RCC 7860 (cell line): ENCODE measurements around the gene SPDYE3.
"Not testable (repeated sequence)": the region's sequence is repeated elsewhere in the genome, so short reads cannot be mapped to it uniquely, and the experiment has no call there.

ENCODE experiments used
- DNase-seq: peaks from one replicate; pipeline ENCODE4 v3.0.0-alpha.2; 2015; ENCODE audit warnings: low spot score
- FAIRE-seq: peaks from 2 replicates; lab custom pipeline; 2012; peaks lifted over from hg19 to GRCh38; lab: Jason Lieb, UNC

Gene SPDYE3

GRCh38 chr7:100346921-100347320 lies 39.4 kb downstream of the SPDYE3 start:
- DNase-seq (no peak), FAIRE-seq (no peak)

- FAIRE-seq = no peak
- no peak for DNase-seq
Measured at GRCh38 chr7:100348805-100349204, 41.3 kb downstream of the SPDYE3 start.

- no peak for FAIRE-seq
Measured at GRCh38 chr7:100349757-100350156, 42.3 kb downstream of the SPDYE3 start.

GRCh38 chr7:100351657-100352058 lies 44.2 kb downstream of the SPDYE3 start:
- DNase-seq (no peak), FAIRE-seq (no peak)

More at GRCh38 chr7:100349757-100350156, 42.3 kb downstream of the SPDYE3 start:
- DNase-seq = no peak

- DNase-seq, FAIRE-seq: not testable (repeated sequence)
Measured at GRCh38 chr7:100352230-100352781, 44.8 kb downstream of the SPDYE3 start.

GRCh38 chr7:100352984-100353684 lies 45.6 kb downstream of the SPDYE3 start:
- FAIRE-seq (no peak), DNase-seq (no peak)

- DNase-seq (no peak), FAIRE-seq (no peak)
Measured at GRCh38 chr7:100353685-100354330, 46.3 kb downstream of the SPDYE3 start.

- FAIRE-seq (no peak), DNase-seq (no peak)
Measured at GRCh38 chr7:100356416-100357068, 49.0 kb downstream of the SPDYE3 start.

- no peak for FAIRE-seq
- DNase-seq = no peak
Measured at GRCh38 chr7:100357131-100357561, 49.6 kb downstream of the SPDYE3 start.

- DNase-seq (no peak), FAIRE-seq (no peak)
Measured at GRCh38 chr7:100358027-100358856, 50.7 kb downstream of the SPDYE3 start, which contains the start of gene PILRB. PILRB (plus strand) TSS chr7:100358117; CDS start chr7:100358303, 186 bp downstream.

GRCh38 chr7:100358857-100359212 lies 51.3 kb downstream of the SPDYE3 start:
- DNase-seq (no peak), FAIRE-seq (no peak)

GRCh38 chr7:100360135-100360854 lies 52.8 kb downstream of the SPDYE3 start:
- FAIRE-seq (no peak), DNase-seq (no peak)

- FAIRE-seq (no peak), DNase-seq (no peak)
Measured at GRCh38 chr7:100363098-100363497, 55.6 kb downstream of the SPDYE3 start.

GRCh38 chr7:100363797-100364196 lies 56.3 kb downstream of the SPDYE3 start:
- not testable (repeated sequence) for FAIRE-seq, DNase-seq

GRCh38 chr7:100364480-100364879 lies 57.0 kb downstream of the SPDYE3 start:
- FAIRE-seq = no peak

GRCh38 chr7:100365998-100366367 lies 58.5 kb downstream of the SPDYE3 start:
- not testable (repeated sequence) for DNase-seq, FAIRE-seq

More at GRCh38 chr7:100364480-100364879, 57.0 kb downstream of the SPDYE3 start:
- DNase-seq = no peak

GRCh38 chr7:100366411-100367250 lies 59.1 kb downstream of the SPDYE3 start:
- no peak for FAIRE-seq
- no peak for DNase-seq

- FAIRE-seq (no peak), DNase-seq (no peak)
Measured at GRCh38 chr7:100367251-100367620, 59.7 kb downstream of the SPDYE3 start.
